Activated T-cell treated with anti-CD3 and anti-CD28 coated beads for 4 hours (primary cell): ENCODE results near the gene SMPDL3B.

Experiments used
- DNase-seq: peaks from one replicate; pipeline ENCODE4 v3.0.0-alpha.2; 2020

SMPDL3B gene

DNA sequence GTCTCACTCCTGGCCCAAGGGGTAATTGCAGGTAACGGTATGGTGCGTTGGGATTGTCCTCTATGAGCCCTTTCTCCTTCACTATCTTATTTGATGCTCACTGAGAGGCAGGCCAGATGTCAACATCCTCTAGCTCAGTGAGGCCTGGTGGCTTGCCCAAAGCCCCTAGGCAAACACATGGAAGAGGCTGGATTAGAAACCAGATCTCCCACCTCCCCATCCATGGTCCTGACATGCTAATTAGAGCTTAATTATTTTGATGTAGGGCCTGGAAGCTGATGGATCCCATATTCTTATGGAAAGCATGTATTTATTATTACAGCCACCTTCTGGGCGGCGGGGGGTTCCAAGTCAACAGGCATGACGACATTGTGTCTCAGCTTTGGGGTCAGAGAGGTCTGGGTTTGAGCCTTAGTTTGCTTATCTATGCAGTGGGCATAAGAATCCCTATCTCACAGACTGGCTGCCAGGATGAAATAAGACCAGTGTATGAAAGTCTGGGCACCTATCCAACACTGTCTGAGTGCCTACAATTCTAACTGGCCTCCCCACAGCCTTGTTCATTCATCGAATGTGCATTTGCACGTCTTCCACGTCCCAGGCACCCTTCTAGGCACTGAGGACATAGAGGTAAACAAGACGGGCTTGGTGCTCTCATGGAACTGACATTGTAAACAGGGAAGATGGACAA lies 6.2 kb downstream of the SMPDL3B start:
- no peak for DNase-seq

DNA sequence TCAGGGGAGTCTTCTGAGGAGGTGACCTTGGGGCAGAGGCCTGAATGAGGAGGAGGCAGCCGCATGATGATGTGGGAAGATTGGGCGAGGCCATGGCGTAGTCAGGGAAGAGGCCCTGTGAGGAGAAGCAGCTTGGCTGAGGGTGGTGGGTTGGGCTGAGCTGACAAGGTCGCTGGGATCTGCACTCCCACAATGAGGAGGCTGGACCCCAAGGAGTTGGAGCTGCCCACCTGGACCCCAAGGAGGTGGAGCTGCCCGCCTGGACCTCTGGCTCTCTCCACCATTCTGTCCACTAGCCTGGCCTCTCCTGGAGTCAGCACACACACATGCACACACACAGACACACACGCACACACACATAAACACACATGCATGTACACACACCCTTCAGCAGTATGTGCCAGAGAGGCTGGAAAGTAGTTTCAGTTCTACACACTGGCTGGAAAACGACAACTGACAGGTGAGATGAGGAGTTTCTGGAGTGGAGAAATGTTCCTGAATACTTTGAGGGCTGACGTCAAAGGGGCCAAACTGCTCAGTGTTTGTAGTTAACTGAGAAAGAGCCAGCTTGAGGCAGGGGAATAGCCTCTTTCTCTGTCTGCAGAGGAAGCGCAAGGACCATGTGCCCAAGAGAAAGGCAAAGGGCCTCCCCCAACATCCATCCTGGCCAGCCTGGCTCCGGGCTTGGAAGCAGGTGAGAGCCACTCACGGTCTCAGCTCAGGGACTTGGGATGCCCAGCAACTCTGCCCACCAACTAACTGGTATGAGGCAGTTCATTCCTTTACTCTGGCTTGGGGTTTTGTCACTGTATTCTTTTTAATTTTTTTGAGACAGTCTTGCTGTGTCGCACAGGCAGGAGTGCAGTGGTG lies 7.1 kb downstream of the SMPDL3B start:
- DNase-seq: no peak

- no peak for DNase-seq
These were observed 10.2 kb downstream of the SMPDL3B start for GRCh38 chr1:27945020-27945419.

DNA sequence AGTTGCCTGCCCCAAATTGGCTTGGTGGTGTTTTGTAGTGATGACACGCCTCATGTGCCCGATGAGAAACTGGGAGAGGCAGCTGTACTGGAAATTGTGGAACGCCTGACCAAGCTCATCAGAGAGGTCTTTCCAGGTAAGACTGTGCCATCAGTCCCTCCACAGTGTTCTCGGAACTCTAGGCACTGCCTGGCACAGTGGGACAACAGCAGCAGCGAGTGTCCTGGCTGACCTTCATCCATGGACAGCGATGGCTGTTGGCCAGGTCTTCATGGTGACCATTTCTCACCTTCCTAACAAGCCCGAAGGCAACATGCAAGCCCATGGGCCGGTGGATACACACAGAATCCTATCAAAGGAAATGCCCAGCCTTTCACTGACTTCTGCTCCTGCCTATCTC lies 14.2 kb downstream of the SMPDL3B start:
- DNase-seq: no peak

GRCh38 chr1:27951396-27951795 lies 16.6 kb downstream of the SMPDL3B start:
- no peak for DNase-seq

DNA sequence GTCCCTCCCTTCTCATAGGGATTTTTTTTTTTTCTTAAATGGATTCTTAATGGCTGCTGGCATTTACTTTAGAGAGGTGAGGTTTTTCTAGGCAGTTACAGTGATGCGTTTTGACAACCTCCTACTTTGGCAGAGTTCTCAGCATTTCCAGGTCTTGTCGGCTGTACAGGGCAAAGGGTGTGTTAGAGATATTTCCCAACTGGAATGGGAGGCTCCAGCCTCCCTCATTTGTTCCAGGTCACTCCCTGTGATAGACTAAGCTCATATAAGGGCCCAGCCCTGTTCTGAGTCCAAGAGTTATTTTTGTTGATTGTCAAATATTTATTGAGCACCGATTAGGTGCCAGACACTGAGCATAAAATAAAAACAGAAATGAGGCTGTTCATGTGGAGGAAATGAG lies 17.3 kb downstream of the SMPDL3B start:
- DNase-seq: no peak

GRCh38 chr1:27954186-27954585 lies 19.4 kb downstream of the SMPDL3B start:
- DNase-seq: no peak

- DNase-seq: no peak
These were observed 20.3 kb downstream of the SMPDL3B start for GRCh38 chr1:27955076-27955475.

DNA sequence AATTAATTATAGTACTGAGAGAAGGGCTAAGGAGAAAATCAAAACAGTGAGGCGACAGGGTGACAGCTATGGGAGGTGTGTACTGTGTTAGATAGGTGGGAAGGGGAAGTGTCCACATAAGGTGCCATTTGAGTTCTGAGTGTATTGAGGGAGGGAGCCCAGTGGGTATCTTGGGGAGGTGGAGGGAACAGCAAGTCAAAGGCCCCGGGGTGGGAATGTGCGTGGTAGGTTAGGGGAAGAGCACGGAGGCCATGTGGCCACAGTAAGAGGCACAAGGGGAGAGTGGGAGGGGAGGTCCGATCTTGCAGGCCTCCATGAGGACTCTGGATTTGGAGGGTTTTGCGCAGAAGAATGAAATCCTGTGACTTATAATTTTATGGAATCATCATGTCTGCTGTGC lies 22.0 kb downstream of the SMPDL3B start:
- DNase-seq: no peak

GRCh38 chr1:27957655-27958054 lies 22.9 kb downstream of the SMPDL3B start:
- DNase-seq: no peak

- DNase-seq: no peak
These were observed 23.7 kb downstream of the SMPDL3B start for GRCh38 chr1:27958513-27958912.

GRCh38 chr1:27959792-27960603 lies 25.2 kb downstream of the SMPDL3B start, which contains the start of gene XKR8:
Gene XKR8 (plus strand): TSS chr1:27959973. CDS start chr1:27960070, 97 bp downstream.
- peak; percentile 72 for DNase-seq

DNA sequence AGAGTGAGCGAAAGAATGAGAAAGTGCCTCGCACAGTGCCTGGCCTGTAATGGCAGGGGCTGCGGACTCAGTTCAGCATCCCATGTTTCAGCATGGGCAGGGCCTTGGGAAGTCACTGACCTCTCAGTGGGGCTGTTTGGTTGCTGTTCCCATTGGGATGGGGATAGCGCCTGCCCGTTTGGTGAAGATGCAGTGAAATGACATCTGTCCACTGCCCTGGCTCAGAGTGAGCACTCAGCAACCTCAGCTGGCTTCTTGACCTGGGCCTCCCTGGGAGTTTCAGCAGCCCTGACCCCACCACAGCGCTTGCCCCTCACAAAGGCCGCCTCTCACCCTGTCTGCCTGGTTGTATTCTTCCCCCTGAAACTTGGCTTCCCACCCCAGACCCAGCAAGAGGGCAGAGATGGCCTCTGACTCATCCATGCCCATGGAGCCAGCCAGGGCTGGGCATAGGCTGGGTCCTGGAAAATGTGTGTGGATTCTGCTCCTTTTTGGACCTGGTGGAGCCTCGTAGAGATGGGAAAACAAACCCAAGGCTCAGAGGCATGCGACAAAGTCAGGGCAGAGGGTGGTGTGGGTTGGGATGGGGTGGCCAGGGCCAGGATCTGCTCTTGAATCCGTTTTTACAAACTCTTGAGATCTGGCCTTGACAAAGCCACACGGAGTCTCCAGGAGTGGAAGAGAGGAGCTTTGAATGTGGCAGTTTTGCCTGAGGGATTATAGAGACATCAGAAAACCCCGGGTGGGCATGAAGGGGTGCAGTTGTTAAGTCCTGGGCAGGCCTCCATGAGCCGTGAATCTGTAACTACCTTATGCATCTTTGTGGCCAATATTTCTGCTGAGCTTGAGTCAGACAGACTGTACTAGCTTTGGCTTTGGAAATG lies 26.2 kb downstream of the SMPDL3B start:
- no peak for DNase-seq

DNA sequence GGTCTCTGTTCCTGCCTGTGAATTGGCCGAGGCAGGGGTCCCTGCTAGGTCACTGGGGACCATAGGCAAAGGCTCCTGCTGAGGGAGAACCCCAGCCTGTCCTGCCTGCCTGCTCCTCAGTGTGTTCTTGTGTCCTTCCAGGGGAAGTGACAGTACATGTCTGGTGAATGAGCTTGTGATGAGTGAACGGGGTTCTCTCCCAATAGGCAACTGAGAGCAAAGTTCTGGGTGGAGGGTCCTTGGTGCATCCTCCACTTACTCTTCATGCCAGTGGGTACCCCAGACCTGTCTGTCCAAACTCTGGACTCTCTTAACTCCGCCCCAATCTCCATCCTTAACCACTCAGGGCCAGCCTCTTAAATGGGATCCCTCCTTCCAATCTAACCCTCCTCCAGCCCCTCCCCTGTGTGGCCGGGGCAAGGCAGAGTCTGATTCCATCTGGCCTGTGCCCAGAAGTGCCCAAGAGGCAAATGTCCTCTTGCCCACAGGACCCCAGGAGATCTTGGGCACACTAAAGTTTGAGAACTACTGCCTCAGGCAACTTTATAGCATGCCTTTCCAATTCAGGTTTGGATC lies 26.9 kb downstream of the SMPDL3B start:
- DNase-seq: no peak

DNA sequence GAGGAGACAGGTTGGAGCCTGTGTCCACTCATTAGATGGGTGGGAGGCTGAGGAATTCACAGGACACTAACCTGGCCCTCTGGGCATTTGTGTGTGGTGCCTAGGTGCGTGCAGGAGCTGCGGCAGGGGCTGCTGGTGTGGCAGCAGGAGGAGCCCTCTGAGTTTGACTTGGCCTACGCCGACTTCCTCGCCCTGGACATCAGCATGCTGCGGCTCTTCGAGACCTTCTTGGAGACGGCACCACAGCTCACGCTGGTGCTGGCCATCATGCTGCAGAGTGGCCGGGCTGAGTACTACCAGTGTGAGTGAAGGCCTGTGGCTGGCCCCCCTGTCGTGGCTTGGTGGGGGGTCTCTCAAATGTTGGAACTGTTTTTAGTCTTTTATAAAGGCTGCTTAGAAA lies 28.6 kb downstream of the SMPDL3B start:
- no peak for DNase-seq

DNA sequence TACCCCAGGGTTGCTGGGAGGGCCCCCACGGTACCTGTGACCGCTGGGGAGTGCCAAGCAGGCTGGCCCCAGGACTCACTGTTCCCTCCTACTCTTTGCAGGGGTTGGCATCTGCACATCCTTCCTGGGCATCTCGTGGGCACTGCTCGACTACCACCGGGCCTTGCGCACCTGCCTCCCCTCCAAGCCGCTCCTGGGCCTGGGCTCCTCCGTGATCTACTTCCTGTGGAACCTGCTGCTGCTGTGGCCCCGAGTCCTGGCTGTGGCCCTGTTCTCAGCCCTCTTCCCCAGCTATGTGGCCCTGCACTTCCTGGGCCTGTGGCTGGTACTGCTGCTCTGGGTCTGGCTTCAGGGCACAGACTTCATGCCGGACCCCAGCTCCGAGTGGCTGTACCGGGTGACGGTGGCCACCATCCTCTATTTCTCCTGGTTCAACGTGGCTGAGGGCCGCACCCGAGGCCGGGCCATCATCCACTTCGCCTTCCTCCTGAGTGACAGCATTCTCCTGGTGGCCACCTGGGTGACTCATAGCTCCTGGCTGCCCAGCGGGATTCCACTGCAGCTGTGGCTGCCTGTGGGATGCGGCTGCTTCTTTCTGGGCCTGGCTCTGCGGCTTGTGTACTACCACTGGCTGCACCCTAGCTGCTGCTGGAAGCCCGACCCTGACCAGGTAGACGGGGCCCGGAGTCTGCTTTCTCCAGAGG lies 31.8 kb downstream of the SMPDL3B start:
- no peak for DNase-seq

DNA sequence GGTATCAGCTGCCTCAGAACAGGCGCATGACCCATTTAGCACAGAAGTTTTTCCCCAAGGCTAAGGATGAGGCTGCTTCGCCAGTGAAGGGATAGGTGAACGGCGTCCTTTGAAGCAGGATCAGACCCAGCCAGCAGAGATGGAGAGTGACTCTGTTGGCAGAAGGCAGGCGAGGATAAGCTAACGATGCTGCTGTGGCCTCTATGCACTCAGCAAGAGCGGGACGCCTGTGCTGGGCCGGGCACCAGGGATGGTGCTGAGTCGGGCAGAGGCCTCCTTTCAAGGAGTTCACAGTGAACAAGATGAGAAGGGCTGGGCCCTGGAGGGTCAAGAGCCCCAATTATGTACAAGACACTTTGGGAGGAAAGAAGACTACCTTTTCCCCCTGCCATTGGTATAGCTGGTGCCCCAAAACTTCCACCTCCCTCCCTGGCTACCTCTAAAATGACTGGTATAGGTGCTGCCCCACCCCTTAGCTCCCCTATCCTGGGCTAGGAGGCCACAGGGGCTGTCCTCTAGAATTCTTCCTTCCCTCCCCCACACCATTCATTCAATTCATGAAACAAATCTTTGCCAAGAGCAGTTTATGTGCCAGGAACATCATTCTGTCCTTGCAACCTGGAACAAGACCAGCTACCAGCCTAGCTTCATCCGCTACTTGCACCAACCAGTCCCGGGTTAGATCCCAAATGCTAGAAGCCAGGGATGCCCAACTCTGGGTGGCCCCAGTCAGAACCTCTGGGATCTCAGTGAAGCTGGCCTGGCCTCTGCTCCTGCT lies 32.5 kb downstream of the SMPDL3B start:
- DNase-seq: no peak

GRCh38 chr1:27967884-27968466 lies 33.2 kb downstream of the SMPDL3B start:
- DNase-seq: no peak

- DNase-seq: no peak
These were observed 33.9 kb downstream of the SMPDL3B start for GRCh38 chr1:27968692-27969091.

GRCh38 chr1:27970401-27970800 lies 35.6 kb downstream of the SMPDL3B start:
- no peak for DNase-seq
